CD4-positive, alpha-beta T cell treated with Interleukin-4 for 4 hours (primary cell): Measurements from ENCODE around the gene CRISP1.
"Not testable (repeated sequence)": the region's sequence is repeated elsewhere in the genome, so short reads cannot be mapped to it uniquely, and the experiment has no call there.

Experiments
- DNase-seq: peaks from one replicate; pipeline ENCODE4 v3.0.0-alpha.2; 2020

The CRISP1 gene

GRCh38 chr6:49866485-49866943, at the start of gene CRISP1:
Gene CRISP1, minus strand, starts transcription at chr6:49866535. Its CDS starts 9,135 bp downstream, at chr6:49857400.
- no peak for DNase-seq

GRCh38 chr6:49915035-49915434, 48.7 kb upstream of the CRISP1 start:
- no peak for DNase-seq

GRCh38 chr6:49913636-49914375, 47.5 kb upstream of the CRISP1 start:
- no peak for DNase-seq

- no peak for DNase-seq
These were observed 45.9 kb upstream of the CRISP1 start for GRCh38 chr6:49912196-49912595.

- no peak for DNase-seq
These were observed 44.9 kb upstream of the CRISP1 start for GRCh38 chr6:49911252-49911651.

GRCh38 chr6:49909563-49909962, 43.2 kb upstream of the CRISP1 start:
- no peak for DNase-seq

- DNase-seq: no peak
These were observed 40.2 kb upstream of the CRISP1 start for GRCh38 chr6:49906526-49906925.

GRCh38 chr6:49905296-49905695, 39.0 kb upstream of the CRISP1 start:
- DNase-seq: no peak

- no peak for DNase-seq
These were observed 36.5 kb upstream of the CRISP1 start for GRCh38 chr6:49902856-49903255.

- no peak for DNase-seq
These were observed 32.7 kb upstream of the CRISP1 start for GRCh38 chr6:49898904-49899566.

- DNase-seq: not testable (repeated sequence)
These were observed 29.2 kb upstream of the CRISP1 start for GRCh38 chr6:49895553-49895952.

GRCh38 chr6:49892280-49892679, 25.9 kb upstream of the CRISP1 start:
- DNase-seq: no peak

GRCh38 chr6:49890988-49891387, 24.7 kb upstream of the CRISP1 start:
- DNase-seq: no peak

GRCh38 chr6:49888742-49889431, 22.6 kb upstream of the CRISP1 start:
- no peak for DNase-seq

- no peak for DNase-seq
These were observed 2.7 kb upstream of the CRISP1 start for GRCh38 chr6:49868951-49869529.

GRCh38 chr6:49856282-49856681, 10.1 kb downstream of the CRISP1 start:
- no peak for DNase-seq

GRCh38 chr6:49855221-49855620, 11.1 kb downstream of the CRISP1 start:
- no peak for DNase-seq

GRCh38 chr6:49852975-49853374, 13.4 kb downstream of the CRISP1 start:
- no peak for DNase-seq

- peak; percentile 39 for DNase-seq
These were observed 17.0 kb downstream of the CRISP1 start for GRCh38 chr6:49849213-49849907.

GRCh38 chr6:49847673-49848072, 18.7 kb downstream of the CRISP1 start:
- DNase-seq: no peak

GRCh38 chr6:49847014-49847413, 19.3 kb downstream of the CRISP1 start:
- no peak for DNase-seq

- no peak for DNase-seq
These were observed 24.9 kb downstream of the CRISP1 start for GRCh38 chr6:49841424-49841823.

- DNase-seq: no peak
These were observed 26.4 kb downstream of the CRISP1 start for GRCh38 chr6:49839957-49840356.
